Pancreas (tissue), 10 donors: ENCODE data around the gene HDAC5. TPM values are rescaled to one million over a fixed set of nuclear protein-coding genes. Genes with fewer than 3 reads are reported as not detected.

Experiments
- ATAC-seq, 4 donors: fragments of 200-7000 bp; cut with Tn5 transposase; one replicate each; pipeline versions ENCODE4 v1.8.0 to v1.9.1; 2020; ENCODE audit warnings: mild to moderate bottlenecking in 4 of 4, moderate library complexity in 4 of 4
- DNase-seq, 6 donors: peaks; one replicate each; pipeline ENCODE4 v3.0.0-alpha.2; 2020
- FAIRE-seq: peaks from 2 replicates; lab custom pipeline; 2012; peaks lifted over from hg19 to GRCh38; lab: Jason Lieb, UNC
- H3K27ac ChIP-seq, 4 donors: fragments of 200-600 bp; sonication (generic); 1 replicate in 3 of 4; 2 replicates in 1 of 4; pipeline versions ENCODE4 v1.5.0 to v1.8.0; 2020
- H3K27me3 ChIP-seq, 4 donors: fragments of 200-600 bp; one replicate each; pipeline ENCODE4 v1.8.0; 2021
- H3K36me3 ChIP-seq, 3 donors: fragments of 200-600 bp; sonication (generic) in 1 of 3; one replicate each; pipeline versions ENCODE4 v1.5.0 to v1.8.0; 2020 to 2021
- H3K4me1 ChIP-seq, 3 donors: fragments of 200-600 bp; one replicate each; pipeline ENCODE4 v1.8.0; 2021
- H3K4me3 ChIP-seq, 4 donors: fragments of 200-600 bp; sonication (generic) in 2 of 4; one replicate each; pipeline versions ENCODE4 v1.5.0 to v1.8.0; 2020 to 2021
- H3K9me3 ChIP-seq, 4 donors: fragments of 200-600 bp; one replicate each; pipeline ENCODE4 v1.8.0; 2021
- CTCF ChIP-seq, 4 donors: fragments of 200-600 bp; sonication (generic) in 3 of 4; IDR thresholded peaks; one replicate each; pipeline versions ENCODE4 v1.5.0 to v1.8.0; 2021; ENCODE audit warnings: antibody characterized with exemption in 4 of 4
- WGBS, 2 donors: extraction: QIAGEN DNeasy Blood & Tissue Kit; methylation state at CpG; one replicate each; pipeline ENCODE4 v1.1.7; 2013; 5-methylcytosine and 5-hydroxymethylcytosine counted together
- intact Hi-C, 3 donors: fragments of 100-400 bp; cut with DNase I; formaldehyde crosslinking; loops; one replicate each; pipeline versions ENCODE4 v1.11.1 to v1.14.2; 2022
- polyA plus RNA-seq, 2 donors: library from polyadenylated mRNA; stranded (reverse); fragments of 200-250 nt; gene quantifications; one replicate each; pipeline ENCODE4 v1.2.3, GENCODE V29; 2013
- total RNA-seq, 6 donors: library from RNA; stranded (reverse); fragmentation: NEBNext Ultra II Directional in 4 of 6; extraction: Animal tissue kit (Norgen Biotek cat#: 25700) in 4 of 6; gene quantifications; one replicate each; pipeline versions ENCODE4 v1.2.1 to v1.2.4, GENCODE V29; 2021 to 2023
- donor health status: healthy with polysubstance abuse.
- donor health status: DM: no; HTN: no; CAD: no; lungs with moderate emphysema.
- donor health status: DM: no; HTN: no; CAD: no.
- donor health status: control.
- donor health status: control.
- donor health status: Bipolar disorder and iron deficiency.
- donor health status: DM: yes; HTN: yes; CAD: no.
- donor health status: DM: no; HTN: no; CAD: no.
- donor health status: DM: no; HTN: no; CAD: no.
- donor health status: DM: yes; HTN: yes; CAD: no.

Gene HDAC5
- total and polyA plus RNA-seq, 8 donors: 10.9 to 38.1 (median 18.2) TPM

DNA sequence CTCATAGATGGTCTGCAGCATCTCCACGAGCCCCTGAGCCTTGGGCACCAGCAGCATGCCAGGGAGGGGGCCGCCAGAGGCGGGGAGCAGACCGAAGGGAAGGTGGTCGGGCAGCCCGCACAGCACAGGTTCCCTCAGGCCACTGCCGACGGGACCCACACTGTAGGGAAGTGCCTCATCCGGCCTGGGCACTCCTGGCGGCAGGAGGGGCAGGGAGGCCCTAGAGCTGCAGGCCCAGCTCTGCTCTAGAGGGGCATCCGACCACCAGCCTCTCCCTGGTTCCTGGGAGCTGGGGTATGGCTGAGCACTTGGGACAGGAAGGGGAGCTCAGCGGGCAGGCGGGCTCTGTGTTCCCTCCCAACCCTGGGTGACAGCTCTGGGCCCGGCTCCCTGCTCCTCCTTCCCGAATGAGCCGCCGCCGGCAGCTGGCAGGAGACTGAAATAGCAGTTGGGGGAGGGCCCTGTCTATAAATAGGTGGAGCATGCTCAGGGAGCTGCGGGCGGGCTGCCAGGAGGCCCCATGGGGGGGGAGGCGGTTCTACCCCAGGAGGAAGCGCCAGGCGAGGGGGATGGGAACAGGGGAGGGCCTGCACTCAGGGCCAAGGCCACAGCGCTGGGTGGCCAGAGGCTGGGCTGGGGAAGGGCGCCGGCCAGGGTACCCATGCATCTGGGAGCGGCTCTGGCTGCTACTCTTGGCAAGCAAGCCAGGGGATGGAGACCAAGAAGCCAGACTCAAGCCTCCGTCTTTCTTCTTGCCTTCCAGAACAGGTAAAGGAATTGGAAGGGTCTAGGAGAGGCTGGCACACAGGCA lies 12.4 kb downstream of the HDAC5 start:
- peaks cover 19 to 40% (median 27%) of the 10 kb centered on the region in 3 donors for H3K4me1 ChIP-seq
- no peak for TF ChIP-seq CTCF (IDR thresholded peaks at IDR 0.05)
- ATAC-seq (peak; percentile 86 to 92 (median 90)), DNase-seq (peak; percentile 95 to 99 (median 98)), FAIRE-seq (no peak)
- intact Hi-C loops: no loop called here
- H3K4me3 ChIP-seq: peak overlapping the region in 2 of 4 donors; percentile 12 to 36
- peak overlapping the region; percentile 32 to 76 (median 64) for H3K27ac ChIP-seq
- H3K36me3 ChIP-seq: no peaks in the 10 kb centered on the region
- H3K27me3 ChIP-seq: no peaks in the 10 kb centered on the region
- WGBS, 2 donors: 3 to 5% methylated on average over 28 of the region's 28 CpGs
- H3K9me3 ChIP-seq: no peaks in the 10 kb centered on the region

DNA sequence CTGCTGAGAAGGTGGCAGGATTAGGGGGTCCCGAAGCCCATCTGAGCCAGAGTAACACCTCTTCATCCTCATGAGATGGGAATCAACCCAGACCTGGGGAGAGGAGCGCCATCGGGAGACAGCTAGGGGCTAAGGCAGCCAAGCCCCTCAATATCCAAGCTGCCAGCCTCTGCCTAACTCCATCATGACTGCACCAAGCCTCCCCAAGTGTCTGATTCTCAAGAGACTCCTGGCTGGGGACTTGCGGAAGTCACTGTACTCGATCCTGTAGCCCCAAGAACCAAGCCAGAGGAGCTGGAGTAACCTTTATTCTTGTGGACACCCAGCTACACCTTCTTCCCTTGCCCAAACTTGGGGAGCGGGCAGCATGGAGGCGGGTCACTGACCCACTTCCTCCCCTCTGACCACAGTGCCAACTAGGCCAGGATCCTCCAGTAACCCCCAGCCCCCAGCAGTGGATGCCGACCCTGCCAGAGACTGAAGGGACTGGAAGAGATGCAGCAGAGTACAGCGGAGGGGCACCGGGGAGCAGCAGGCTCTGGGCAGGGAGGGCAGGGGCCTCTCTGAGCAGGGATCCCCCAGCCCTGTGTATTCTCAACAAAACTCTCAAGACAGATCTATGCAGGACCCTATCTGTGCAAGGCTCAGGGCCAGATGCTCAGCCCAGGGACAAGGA lies 13.3 kb downstream of the HDAC5 start:
- no peak for FAIRE-seq
- Histone ChIP-seq H3K27ac (peak overlapping the region; percentile 32 to 76 (median 64)), H3K36me3 (no peaks in the 10 kb centered on the region), H3K4me3 (peak overlapping the region in 1 of 4 donors; percentile 36), H3K27me3 (no peaks in the 10 kb centered on the region), H3K4me1 (peaks cover 19 to 40% (median 27%) of the 10 kb centered on the region in 3 donors), H3K9me3 (no peaks in the 10 kb centered on the region)
- no peak for ATAC-seq
- DNase-seq: no peak
- 83 to 85% methylated on average over 10 of the region's 10 CpGs for WGBS, 2 donors
- intact Hi-C loops: no loop called here
- TF ChIP-seq CTCF (IDR thresholded peaks at IDR 0.05): no peak

DNA sequence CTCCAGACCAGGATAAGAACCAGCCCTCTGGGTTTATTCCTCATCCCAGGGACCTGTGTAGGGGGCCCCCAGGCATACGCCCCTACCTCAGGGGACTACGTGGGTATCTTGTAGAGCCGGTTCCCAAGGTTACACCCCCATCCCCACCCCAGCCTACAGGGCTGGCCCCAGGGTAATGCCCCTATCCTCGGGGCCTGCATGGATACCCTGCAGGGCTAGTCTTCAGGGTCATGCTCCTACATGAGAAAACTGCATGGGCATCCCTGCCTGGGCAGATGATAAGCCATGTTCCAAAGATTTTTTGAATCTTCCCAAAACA lies 14.2 kb downstream of the HDAC5 start:
- Histone ChIP-seq H3K4me1 (peaks cover 19 to 40% (median 27%) of the 10 kb centered on the region in 3 donors), H3K27ac (peak overlapping the region in 2 of 4 donors; percentile 23 to 76), H3K9me3 (no peaks in the 10 kb centered on the region), H3K36me3 (no peaks in the 10 kb centered on the region), H3K27me3 (no peaks in the 10 kb centered on the region), H3K4me3 (no peak overlapping the region)
- intact Hi-C loops: no loop called here
- FAIRE-seq: no peak
- no peak for TF ChIP-seq CTCF (IDR thresholded peaks at IDR 0.05)
- no peak for DNase-seq
- WGBS, 2 donors: 57 to 59% methylated on average over 4 of the region's 4 CpGs
- ATAC-seq: no peak

GRCh38 chr17:44108440-44109311 lies 14.8 kb downstream of the HDAC5 start:
- peak in 3 of 4 donors; percentile 5 to 61 (median 29) for ATAC-seq
- peak overlapping the region in 2 of 4 donors; percentile 23 to 76 for H3K27ac ChIP-seq
- H3K4me1 ChIP-seq: peaks cover 19 to 40% (median 27%) of the 10 kb centered on the region in 3 donors
- TF ChIP-seq CTCF (IDR thresholded peaks at IDR 0.05): no peak
- DNase-seq: peak in 3 of 6 donors; percentile 47 to 56 (median 52)
- H3K36me3 ChIP-seq: no peaks in the 10 kb centered on the region
- H3K4me3 ChIP-seq: no peak overlapping the region
- H3K27me3 ChIP-seq: no peaks in the 10 kb centered on the region
- no peaks in the 10 kb centered on the region for H3K9me3 ChIP-seq
- 53 to 55% methylated on average over 16 of the region's 16 CpGs for WGBS, 2 donors
- no peak for FAIRE-seq
- intact Hi-C loops: no loop called here
